ENCODE data around the gene ALG14. TPM values are rescaled to one million over a fixed set of nuclear protein-coding genes. Genes with fewer than 3 reads are reported as not detected.

The ALG14 gene
- polyA plus RNA-seq, 1 of the 3 experiments (the other 2 are of a cell fraction): 2.5 TPM

DNA sequence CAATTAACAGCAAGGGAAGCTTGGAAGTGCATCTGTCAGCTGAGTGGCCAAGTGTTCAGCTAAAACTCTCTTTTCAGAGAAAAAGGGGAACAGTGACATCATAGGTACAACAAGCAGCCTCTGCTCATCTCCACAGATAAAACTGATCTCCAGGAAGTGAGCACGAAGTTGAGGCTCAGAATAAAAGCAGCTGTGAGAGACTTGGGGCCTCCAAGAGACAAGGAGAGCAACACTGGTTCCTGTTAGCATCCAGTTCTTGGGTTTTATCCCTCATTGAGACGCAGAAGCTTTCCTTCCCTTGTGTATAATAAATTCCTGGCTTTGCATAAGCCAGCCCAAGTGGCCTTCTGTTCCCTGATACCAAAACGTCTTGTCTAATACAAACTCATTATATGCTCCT is 125.9 kb downstream of the ALG14 start:
- H4K20me1 ChIP-seq (ENCODE audit: insufficient read depth): no peaks in the 10 kb centered on the region
- H3F3A ChIP-seq (replicated peaks; ENCODE audit: insufficient read depth): peaks cover 4% of the 10 kb centered on the region
- TF ChIP-seq GABPA (IDR thresholded peaks at IDR 0.05; ENCODE audit: low read depth) (no peak), TEAD4 (IDR thresholded peaks at IDR 0.05; ENCODE audit: borderline replicate concordance, insufficient read depth) (no peak), SIN3A (IDR thresholded peaks at IDR 0.05; ENCODE audit: borderline replicate concordance, low read depth, low read length) (no peak), TAF1 (IDR thresholded peaks at IDR 0.05; ENCODE audit: borderline replicate concordance, low read depth, low read length) (no peak), RFX5 (IDR thresholded peaks at IDR 0.05; ENCODE audit: low read length) (no peak), ELF1 (IDR thresholded peaks at IDR 0.05) (no peak), PBX3 (IDR thresholded peaks at IDR 0.05) (no peak), SMC3 (IDR thresholded peaks at IDR 0.05; ENCODE audit: low read depth, low read length) (no peak), NRF1 (IDR thresholded peaks at IDR 0.05; ENCODE audit: low read depth, low read length) (no peak), RAD21 (IDR thresholded peaks at IDR 0.05; ENCODE audit: low read length) (no peak)
- TF ChIP-seq, protein P1, sequence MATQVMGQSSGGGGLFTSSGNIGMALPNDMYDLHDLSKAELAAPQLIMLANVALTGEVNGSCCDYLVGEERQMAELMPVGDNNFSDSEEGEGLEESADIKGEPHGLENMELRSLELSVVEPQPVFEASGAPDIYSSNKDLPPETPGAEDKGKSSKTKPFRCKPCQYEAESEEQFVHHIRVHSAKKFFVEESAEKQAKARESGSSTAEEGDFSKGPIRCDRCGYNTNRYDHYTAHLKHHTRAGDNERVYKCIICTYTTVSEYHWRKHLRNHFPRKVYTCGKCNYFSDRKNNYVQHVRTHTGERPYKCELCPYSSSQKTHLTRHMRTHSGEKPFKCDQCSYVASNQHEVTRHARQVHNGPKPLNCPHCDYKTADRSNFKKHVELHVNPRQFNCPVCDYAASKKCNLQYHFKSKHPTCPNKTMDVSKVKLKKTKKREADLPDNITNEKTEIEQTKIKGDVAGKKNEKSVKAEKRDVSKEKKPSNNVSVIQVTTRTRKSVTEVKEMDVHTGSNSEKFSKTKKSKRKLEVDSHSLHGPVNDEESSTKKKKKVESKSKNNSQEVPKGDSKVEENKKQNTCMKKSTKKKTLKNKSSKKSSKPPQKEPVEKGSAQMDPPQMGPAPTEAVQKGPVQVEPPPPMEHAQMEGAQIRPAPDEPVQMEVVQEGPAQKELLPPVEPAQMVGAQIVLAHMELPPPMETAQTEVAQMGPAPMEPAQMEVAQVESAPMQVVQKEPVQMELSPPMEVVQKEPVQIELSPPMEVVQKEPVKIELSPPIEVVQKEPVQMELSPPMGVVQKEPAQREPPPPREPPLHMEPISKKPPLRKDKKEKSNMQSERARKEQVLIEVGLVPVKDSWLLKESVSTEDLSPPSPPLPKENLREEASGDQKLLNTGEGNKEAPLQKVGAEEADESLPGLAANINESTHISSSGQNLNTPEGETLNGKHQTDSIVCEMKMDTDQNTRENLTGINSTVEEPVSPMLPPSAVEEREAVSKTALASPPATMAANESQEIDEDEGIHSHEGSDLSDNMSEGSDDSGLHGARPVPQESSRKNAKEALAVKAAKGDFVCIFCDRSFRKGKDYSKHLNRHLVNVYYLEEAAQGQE (IDR thresholded peaks at IDR 0.05; ENCODE audit: low read depth, low read length): no peak
- TF ChIP-seq, protein P2, sequence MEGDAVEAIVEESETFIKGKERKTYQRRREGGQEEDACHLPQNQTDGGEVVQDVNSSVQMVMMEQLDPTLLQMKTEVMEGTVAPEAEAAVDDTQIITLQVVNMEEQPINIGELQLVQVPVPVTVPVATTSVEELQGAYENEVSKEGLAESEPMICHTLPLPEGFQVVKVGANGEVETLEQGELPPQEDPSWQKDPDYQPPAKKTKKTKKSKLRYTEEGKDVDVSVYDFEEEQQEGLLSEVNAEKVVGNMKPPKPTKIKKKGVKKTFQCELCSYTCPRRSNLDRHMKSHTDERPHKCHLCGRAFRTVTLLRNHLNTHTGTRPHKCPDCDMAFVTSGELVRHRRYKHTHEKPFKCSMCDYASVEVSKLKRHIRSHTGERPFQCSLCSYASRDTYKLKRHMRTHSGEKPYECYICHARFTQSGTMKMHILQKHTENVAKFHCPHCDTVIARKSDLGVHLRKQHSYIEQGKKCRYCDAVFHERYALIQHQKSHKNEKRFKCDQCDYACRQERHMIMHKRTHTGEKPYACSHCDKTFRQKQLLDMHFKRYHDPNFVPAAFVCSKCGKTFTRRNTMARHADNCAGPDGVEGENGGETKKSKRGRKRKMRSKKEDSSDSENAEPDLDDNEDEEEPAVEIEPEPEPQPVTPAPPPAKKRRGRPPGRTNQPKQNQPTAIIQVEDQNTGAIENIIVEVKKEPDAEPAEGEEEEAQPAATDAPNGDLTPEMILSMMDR (IDR thresholded peaks at IDR 0.05): no peak
- TF ChIP-seq, protein P3, sequence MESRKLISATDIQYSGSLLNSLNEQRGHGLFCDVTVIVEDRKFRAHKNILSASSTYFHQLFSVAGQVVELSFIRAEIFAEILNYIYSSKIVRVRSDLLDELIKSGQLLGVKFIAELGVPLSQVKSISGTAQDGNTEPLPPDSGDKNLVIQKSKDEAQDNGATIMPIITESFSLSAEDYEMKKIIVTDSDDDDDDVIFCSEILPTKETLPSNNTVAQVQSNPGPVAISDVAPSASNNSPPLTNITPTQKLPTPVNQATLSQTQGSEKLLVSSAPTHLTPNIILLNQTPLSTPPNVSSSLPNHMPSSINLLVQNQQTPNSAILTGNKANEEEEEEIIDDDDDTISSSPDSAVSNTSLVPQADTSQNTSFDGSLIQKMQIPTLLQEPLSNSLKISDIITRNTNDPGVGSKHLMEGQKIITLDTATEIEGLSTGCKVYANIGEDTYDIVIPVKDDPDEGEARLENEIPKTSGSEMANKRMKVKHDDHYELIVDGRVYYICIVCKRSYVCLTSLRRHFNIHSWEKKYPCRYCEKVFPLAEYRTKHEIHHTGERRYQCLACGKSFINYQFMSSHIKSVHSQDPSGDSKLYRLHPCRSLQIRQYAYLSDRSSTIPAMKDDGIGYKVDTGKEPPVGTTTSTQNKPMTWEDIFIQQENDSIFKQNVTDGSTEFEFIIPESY (IDR thresholded peaks at IDR 0.05; ENCODE audit: borderline replicate concordance, low read depth): no peak
- TF ChIP-seq, protein P4, sequence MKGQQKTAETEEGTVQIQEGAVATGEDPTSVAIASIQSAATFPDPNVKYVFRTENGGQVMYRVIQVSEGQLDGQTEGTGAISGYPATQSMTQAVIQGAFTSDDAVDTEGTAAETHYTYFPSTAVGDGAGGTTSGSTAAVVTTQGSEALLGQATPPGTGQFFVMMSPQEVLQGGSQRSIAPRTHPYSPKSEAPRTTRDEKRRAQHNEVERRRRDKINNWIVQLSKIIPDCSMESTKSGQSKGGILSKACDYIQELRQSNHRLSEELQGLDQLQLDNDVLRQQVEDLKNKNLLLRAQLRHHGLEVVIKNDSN (IDR thresholded peaks at IDR 0.05; ENCODE audit: borderline replicate concordance, low read depth): no peak
- TF ChIP-seq, protein P5, sequence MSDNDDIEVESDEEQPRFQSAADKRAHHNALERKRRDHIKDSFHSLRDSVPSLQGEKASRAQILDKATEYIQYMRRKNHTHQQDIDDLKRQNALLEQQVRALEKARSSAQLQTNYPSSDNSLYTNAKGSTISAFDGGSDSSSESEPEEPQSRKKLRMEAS (IDR thresholded peaks at IDR 0.05; ENCODE audit: low read depth): no peak
- 80% methylated on average over 3 of the region's 3 CpGs for WGBS (ENCODE audit: low lambda C conversion rate)
- POLR2A ChIA-PET: interaction anchor here (0.8 kb wide), 1 partner anchor 20 kb away, joined by 3 read pairs; the partner anchor contains the start of gene CNN3
- no peak overlapping the region for H3K4me2 ChIP-seq
- H3K27me3 ChIP-seq (ENCODE audit: insufficient read depth): no peaks in the 10 kb centered on the region
- H2AFZ ChIP-seq (ENCODE audit: low read depth): no peak overlapping the region
- H3K27ac ChIP-seq (ENCODE audit: low read depth in 2 of 2, low read length in 1 of 2): peak overlapping the region in 1 of 2 experiments; percentile 61; a peak in 2 of 4 replicates
- no peaks in the 10 kb centered on the region for H3K79me2 ChIP-seq (ENCODE audit: insufficient read depth)
- no peaks in the 10 kb centered on the region for H3K9me2 ChIP-seq
- CTCF ChIA-PET: interaction anchor here (1.4 to 5.7 kb wide), 5 partner anchors 10 to 140 kb away, joined by 3 to 27 read pairs (median 5); no protein-coding TSS in a partner anchor
- H3K4me1 ChIP-seq (ENCODE audit: control insufficient read depth in 1 of 2, insufficient read depth in 2 of 2, low read depth in 1 of 2, low read length in 1 of 2): peaks cover 0 to 31% of the 10 kb centered on the region in 2 experiments; a peak in 2 of 4 replicates
- H3K9me3 ChIP-seq: no peaks in the 10 kb centered on the region
- H3K4me3 ChIP-seq (ENCODE audit: low read depth in 2 of 2, low read length in 1 of 2): no peak overlapping the region
- no peaks in the 10 kb centered on the region for H3K36me3 ChIP-seq (replicated peaks in 1 of 2; ENCODE audit: control insufficient read depth in 1 of 2, insufficient read depth in 2 of 2, low read length in 1 of 2)
- no peak for DNase-seq
- no peak overlapping the region for H3K9ac ChIP-seq

Data from SK-N-SH (cell line).